Measurements from ENCODE around the gene DNM3.

DNM3 gene

GRCh38 chr1:172238965-172239364 lies 397.7 kb downstream of the DNM3 start:
- DNase-seq (ENCODE audit: low read depth), result no peak

GRCh38 chr1:172239901-172240300 lies 398.6 kb downstream of the DNM3 start:
- DNase-seq (ENCODE audit: low read depth), result no peak

DNA sequence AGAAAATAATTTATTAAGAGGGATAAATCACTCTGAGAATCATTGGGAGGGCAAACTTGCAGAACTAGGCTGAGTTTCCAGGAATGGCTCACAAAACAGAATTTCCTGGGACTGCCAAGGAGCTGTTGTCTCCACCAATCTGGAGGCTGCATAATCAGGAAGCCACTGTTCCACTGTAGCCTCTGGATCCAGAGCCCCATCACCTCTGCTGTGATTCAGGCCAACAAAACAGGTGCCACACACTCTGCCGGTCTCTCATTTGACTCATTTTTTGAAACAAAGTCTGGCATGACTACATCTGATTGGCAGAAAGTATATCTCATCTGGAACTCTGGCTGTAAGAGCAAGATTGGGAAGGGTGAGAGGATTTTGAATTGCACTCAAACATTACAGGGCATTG lies 400.2 kb downstream of the DNM3 start:
- no peak for DNase-seq (ENCODE audit: low read depth)

DNA sequence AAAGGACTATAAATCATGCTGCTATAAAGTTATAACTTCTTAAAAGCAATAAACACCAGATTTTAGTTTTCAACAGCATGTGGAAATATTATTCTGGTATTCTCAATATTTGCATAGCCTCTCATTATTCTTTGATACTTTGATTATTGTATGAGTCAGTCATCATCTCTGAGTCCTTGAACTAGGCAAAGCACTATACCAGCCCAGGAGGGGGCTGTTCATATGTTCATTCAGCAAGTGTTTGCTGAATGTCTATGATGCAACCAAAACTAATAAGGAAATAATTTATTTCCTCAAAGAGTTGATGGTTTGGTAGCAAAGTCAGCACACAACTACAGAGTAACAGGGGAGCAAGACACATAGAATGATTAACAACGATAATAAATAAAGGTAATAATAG lies 403.6 kb downstream of the DNM3 start:
- no peak for DNase-seq (ENCODE audit: low read depth)

DNA sequence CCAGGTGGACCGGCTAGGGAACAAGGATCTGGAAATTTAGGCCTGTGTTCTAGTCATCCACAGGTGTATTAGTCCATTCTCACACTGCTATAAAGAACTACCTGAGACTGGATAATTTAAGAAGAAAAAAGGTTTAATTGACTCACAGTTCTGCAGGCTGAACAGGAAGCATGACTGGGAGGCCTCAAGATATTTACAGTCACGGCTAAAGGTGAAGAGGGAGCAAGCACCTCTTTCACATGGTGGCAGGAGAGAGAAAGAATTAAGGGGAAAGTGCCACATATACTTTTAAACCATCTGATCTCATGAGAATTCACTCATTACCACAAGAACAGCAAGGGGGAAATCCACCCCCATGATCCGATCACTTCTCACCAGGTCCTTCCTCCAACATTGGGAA lies 404.5 kb downstream of the DNM3 start:
- DNase-seq (ENCODE audit: low read depth), result no peak

- no peak for DNase-seq (ENCODE audit: low read depth)
Measured at GRCh38 chr1:172246521-172247390, 405.5 kb downstream of the DNM3 start.

DNA sequence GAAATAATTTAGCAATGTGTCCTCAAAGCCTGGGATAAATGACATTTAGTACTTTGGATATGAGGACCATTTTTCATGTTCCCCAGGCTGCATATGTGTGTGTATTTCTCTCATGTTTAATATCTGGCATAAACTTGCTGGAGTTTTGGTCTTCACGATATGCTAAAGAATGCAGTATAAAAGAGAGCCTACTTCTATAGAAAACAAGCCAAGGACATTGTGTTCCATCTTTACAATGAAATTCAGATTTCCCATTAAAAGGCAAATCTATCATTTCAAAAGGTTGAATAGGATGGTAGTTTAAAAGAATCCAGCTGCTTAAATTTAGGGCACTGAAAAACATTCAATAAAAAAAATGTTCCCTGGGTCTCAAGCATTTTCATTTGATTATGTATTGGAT lies 410.2 kb downstream of the DNM3 start:
- no peak for DNase-seq (ENCODE audit: low read depth)

- DNase-seq (ENCODE audit: low read depth), result no peak
Measured at GRCh38 chr1:172252321-172252720, 411.0 kb downstream of the DNM3 start.

DNA sequence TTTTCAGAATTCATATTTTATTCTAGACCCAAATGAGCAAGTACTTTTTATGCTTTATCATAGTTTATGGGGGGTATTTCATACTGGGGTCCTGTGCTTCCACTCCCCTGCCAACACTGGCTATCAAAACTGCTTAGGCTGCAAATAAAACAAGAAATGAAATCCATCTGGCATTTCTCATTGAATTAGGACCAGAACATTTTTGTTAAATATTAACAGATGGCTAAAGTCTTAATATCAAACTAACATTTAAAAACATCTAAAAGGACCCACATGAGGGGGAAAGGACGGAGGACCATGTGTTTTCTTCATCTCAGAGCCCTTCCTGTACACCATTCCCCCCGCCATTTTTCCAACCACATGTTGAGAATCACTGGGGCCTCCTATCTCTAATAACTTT lies 411.7 kb downstream of the DNM3 start:
- no peak for DNase-seq (ENCODE audit: low read depth)

DNA sequence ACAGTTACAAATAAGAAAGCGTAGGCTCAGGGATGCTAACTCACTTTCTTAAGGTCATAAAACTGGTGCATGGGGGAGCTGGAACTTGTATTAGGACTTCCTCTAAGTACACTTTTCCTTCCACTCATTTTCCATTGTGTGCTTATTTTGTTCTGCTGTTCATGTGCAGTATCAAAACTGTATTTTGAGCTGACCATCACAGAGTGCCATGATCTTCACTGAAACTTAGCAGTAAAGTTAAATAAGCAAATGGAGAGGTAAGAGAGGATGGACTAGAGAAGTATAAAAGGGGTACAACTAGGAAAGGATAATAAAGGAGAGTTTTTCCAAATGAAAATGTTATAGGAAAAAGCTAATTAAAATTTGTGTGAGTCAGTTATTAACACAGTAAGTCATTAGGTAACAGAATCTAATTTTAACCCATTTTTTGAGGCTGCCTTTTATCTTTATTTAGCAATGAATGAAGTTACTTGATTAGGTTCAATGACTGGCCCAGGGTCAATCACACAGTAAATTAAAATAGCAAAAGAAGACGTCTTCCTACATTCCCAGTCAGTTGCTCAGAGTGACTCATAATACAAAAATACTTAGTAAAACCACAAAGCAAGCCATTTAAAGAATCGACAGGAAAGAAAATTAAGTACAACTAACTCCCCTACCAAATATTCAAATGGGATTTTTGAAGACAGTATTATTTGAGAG lies 413.4 kb downstream of the DNM3 start:
- DNase-seq (ENCODE audit: low read depth), result peak; percentile 82

DNA sequence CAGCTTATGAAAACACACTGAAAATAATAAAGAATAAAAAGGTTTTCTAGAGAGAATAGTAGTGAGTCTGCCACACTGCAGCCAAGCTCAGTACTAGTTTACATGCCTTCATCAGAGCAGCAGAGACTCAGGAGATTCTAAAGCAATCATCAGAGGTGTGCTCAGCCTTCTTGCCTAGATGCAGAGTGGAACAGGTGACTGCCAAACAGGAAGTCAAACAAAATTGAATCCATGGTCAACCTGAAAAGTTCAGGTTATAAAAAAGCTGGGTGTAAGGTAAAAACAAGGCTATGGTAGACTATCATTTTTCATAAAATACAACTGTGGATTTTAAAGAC lies 413.9 kb downstream of the DNM3 start:
- DNase-seq (ENCODE audit: low read depth), result no peak

DNA sequence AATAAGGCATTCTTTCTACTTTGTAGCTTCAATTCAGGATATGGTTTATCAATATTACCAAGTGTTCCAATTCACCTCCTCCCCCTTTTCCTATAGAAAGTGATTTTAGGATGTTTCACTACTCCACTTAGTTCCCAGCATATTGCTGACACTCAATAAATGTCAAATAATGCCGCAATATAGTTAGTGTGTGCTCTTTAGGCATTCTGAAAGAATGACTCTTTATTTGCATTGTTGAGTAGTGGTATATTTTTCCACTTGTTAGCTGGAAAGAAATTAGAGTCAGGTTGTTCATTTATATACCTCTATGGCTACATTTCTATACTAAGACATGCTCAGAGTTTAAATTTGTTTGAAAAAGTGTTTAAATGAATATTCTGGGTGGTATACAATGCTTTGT lies 424.6 kb downstream of the DNM3 start:
- DNase-seq (ENCODE audit: low read depth), result no peak

DNA sequence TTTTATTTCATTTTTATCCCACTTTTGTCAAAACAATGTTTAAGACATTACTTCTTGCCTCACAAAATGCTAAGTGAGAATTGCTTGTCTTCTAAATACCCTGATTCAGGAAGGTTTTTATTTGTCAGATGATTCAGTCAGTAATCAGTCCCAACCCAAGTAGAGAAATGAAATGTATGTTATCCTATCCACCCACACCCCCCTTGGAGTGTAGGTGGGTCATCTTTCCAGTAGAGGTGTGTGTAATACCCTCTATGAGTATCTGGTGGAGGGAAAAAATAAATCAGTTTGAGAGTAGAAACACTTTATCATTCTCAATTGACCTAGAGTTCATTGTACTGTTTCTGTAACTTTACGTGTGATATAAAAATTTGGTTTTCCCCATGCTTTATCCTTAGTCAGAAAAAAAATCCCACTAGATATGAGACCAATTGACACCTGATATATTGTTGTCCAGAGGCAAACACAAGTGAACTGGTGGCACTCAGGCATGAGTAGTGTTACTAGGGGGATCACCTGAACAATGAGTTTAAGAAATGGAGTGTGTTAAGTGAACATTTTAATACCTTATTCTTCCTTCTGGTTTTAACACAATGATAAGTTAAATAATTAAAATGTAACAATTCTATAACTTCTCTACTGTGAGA lies 425.4 kb downstream of the DNM3 start:
- DNase-seq (ENCODE audit: low read depth), result no peak

DNA sequence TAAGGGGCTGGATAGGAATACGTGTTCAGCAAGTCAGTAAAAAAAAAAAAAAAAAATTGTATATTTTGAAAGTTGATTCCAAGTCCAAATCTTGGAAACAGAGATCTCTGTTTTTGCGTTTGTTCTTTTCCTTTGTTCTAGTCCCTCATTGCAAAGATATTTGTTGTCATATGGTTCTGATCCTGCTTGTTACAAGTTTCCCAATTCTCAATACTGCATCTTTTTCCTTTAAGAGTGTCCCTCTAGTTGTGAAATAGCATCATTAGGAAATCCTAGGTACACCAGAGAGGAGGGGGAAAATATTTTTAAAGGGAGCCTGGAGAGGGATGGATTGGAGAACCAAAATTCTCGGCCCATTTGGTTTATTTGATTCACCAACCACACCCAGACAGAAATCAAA lies 426.9 kb downstream of the DNM3 start:
- no peak for DNase-seq (ENCODE audit: low read depth)

DNA sequence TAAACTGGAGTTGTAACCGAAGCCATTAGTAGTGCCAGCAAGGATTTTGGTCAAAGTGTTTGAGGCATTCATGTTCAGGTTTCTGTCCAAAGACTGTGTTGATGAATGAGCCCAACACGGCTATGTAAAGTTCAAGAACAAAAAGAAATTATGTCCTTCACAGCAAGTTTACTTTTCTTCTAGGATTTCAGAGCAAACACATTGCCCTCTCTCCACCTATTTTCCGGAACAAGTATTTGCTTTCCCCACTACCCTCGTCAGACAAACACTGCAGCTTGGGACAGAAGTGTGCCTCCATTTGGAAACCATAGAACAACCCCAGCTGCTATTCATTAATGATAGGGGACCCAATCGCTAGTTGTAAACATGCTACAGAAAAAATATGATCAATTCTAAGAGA lies 427.8 kb downstream of the DNM3 start:
- DNase-seq (ENCODE audit: low read depth), result no peak

DNA sequence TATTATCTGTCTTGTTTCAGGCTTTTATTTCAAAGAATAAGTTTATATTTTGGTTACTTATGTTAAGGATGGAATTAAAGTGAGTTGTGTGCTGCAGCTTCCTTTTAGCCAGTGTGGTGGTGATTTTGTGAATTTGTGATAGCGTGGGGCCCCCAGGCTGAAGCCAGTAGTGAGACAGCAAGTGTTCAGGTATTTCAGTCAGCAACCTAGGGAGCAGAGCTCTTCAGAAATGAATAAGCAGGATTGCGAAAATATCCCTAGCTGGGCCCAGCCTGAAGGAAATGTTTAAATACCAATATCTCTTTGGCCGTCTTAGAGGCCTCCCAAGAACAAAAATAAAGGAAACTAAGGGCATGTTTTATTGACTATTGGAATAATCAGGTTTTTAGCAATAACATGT lies 428.3 kb downstream of the DNM3 start:
- peak; percentile 72 for DNase-seq (ENCODE audit: low read depth)

DNA sequence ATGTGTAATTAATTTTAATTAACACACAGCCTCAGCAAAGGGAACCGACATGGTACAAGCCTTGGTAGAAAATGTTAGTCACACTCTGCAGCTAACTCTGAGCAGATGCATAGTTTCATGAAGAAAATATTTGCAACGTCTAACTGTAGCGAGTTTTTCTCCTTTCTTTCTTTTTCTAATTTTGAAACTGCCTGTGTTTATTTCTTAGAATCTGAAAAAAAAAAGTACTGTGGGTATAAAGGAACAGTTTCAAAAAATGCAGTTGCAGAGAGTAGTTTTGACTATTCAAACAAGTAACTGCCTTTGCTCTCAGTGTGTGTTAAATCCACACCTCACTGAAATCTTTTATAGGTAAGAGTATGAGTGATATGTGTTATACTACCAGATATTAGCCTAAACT lies 429.3 kb downstream of the DNM3 start:
- no peak for DNase-seq (ENCODE audit: low read depth)

- no peak for DNase-seq (ENCODE audit: low read depth)
Measured at GRCh38 chr1:172272087-172272486, 430.8 kb downstream of the DNM3 start.

GRCh38 chr1:172273647-172274396 lies 432.5 kb downstream of the DNM3 start:
- peak; percentile 23 for DNase-seq (ENCODE audit: low read depth)

DNA sequence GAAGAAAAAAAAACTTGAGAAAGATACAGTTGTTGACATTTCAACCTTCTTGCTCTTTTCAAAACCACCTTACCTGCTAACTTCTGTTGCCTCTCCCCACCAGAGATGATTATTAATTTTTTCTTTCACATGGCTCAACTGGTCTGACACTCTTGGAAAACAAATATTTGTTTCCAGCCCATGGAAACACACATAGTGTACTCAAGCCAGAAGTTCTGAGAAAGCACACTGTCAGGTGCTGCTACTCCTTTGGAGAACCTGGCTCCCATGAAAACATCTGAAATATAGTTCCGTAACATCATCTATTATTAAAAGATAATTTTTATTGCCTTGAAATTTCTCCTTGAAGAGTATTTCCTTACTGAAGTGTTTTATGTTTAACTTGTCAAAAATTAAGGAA lies 434.2 kb downstream of the DNM3 start:
- no peak for DNase-seq (ENCODE audit: low read depth)

DNA sequence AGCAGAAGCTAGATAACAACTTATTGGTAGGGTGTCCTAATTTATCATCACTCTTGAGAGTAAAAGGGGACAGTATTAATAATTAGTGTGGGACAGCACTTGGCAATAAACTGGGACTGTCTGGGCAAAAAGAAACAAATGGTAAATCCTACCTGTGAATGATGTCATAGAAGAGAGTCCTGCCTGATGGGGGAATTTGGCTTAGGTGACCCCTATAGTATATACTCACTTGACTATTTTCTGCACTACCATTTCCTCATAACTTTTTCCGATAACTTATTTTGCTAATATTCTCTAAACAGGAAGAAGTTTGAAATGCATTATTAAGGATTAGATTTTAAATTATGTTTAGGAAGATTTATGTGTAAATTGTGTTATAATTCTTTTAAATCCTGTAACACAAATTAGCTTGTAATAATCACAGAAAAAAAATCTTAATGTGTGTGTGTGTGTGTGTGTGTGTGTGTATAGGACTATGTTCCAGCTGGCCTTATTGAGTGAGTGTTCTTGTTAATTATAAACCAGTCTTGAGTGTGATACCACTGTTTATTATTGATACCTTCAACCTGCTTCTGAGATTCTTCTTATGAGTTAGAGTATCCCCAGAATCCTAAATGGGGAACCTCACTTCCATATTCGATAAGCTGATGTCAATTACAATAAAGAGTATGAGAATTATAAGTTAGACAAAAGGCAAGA lies 435.0 kb downstream of the DNM3 start:
- no peak for DNase-seq (ENCODE audit: low read depth)

DNA sequence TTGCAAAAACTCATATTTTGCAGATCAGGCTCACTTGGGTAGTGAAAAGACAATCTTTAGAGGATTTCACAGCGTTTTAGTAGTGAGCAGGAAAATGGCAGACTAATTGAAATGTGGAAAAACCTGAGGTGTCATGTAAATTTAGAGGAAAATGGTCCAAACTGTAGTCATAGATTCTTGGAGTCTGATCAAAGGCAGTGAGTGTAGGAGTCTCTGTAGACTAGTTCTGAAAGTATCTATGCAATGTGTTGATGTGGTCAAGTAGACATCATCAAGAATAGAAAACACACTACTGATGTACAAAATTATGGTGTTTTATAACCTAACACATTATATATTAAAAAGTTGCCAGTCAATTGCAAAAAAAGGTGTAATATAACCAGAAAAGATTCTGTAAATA lies 436.0 kb downstream of the DNM3 start:
- DNase-seq (ENCODE audit: low read depth), result peak; percentile 60
